Thyroid gland (tissue), 4 donors: ENCODE measurements around the gene NPB.

Experiments used
- POLR2A ChIP-seq, 2 donors: fragments of 450-650 bp; IDR thresholded peaks; one replicate each; pipeline ENCODE4 v1.6.1; 2017; ENCODE audit warnings: antibody characterized with exemption in 2 of 2, mild to moderate bottlenecking in 2 of 2, moderate library complexity in 1 of 2
- TF ChIP-seq, protein P1 (sequence below), 6 experiments: fragments of 200-600 bp in 3 of 6; fragments of 450-650 bp in 3 of 6; sonication (generic) in 3 of 6; IDR thresholded peaks; one replicate each; pipeline ENCODE4 v1.5.1; 2016 to 2019; ENCODE audit warnings: antibody characterized with exemption in 6 of 6, mild to moderate bottlenecking in 2 of 6, inconsistent platforms in 1 of 6, moderate library complexity in 1 of 6

DNA sequence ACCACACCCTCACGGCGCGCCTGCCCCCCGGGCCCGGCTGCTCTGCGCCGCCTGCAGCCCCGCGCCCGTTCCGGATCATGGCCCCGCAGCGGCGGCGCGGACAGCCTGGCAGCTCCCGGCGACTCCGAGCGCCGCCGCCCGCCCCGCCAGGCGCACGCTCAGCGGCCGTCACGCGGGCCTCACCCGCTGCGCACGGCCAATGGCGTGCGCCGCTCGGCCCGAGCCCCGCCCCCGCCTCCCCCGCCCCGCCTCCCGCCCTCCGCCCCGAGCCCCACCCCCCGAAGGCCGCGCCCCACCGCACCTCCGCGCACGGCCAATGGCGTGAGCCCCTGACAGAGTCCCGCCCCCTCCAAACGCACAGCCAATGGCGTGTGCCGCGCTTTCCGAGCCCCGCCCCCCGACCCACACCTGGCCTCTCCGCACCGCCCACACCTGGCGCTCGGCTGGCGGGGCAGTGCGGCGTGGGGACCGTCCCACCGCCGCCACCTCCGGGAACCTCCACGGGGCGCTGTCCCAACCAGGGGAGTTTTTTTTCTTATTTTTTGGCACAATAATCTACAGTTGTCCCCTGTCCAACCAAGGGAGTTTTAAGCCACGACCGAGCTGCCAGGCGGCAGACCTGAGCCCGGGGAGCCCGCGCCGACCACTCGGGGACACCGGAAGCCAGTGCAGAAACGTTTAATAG is 9.4 kb downstream of the NPB start, which contains the start of gene PCYT2:
- TF ChIP-seq, protein P1, sequence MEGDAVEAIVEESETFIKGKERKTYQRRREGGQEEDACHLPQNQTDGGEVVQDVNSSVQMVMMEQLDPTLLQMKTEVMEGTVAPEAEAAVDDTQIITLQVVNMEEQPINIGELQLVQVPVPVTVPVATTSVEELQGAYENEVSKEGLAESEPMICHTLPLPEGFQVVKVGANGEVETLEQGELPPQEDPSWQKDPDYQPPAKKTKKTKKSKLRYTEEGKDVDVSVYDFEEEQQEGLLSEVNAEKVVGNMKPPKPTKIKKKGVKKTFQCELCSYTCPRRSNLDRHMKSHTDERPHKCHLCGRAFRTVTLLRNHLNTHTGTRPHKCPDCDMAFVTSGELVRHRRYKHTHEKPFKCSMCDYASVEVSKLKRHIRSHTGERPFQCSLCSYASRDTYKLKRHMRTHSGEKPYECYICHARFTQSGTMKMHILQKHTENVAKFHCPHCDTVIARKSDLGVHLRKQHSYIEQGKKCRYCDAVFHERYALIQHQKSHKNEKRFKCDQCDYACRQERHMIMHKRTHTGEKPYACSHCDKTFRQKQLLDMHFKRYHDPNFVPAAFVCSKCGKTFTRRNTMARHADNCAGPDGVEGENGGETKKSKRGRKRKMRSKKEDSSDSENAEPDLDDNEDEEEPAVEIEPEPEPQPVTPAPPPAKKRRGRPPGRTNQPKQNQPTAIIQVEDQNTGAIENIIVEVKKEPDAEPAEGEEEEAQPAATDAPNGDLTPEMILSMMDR (IDR thresholded peaks at IDR 0.05), result peak in 2 of 6 experiments; percentile 21 to 22
- TF ChIP-seq POLR2A (IDR thresholded peaks at IDR 0.05), result peak in 1 of 2 donors; percentile 57
